Ovary (tissue), 9 donors: ENCODE data around the gene NCOA3. TPM values are rescaled to one million over a fixed set of nuclear protein-coding genes. Genes with fewer than 3 reads are reported as not detected.

Experiments
- DNase-seq, 5 donors: peaks; one replicate each; pipeline ENCODE4 v3.0.0-alpha.2; 2019 to 2020
- H3K27ac ChIP-seq, 2 donors: fragments of 200-600 bp; one replicate each; pipeline versions ENCODE4 v1.5.1 to v1.8.0; 2019 to 2022
- H3K27me3 ChIP-seq: fragments of 200-600 bp; one replicate; pipeline ENCODE4 v1.8.0; 2022
- H3K36me3 ChIP-seq: fragments of 200-600 bp; sonication (generic); one replicate; pipeline ENCODE4 v1.5.1; 2019
- H3K4me1 ChIP-seq: one replicate; pipeline ENCODE4 v1.8.1; 2013; ENCODE audit warnings: mild to moderate bottlenecking, moderate library complexity; ENCODE audit not compliant: insufficient read depth
- H3K4me3 ChIP-seq: fragments of 200-600 bp; sonication (generic); one replicate; pipeline ENCODE4 v1.5.1; 2017
- H3K9me3 ChIP-seq, 2 donors: fragments of 200-600 bp in 1 of 2; sonication (generic) in 1 of 2; one replicate each; pipeline versions ENCODE4 v1.5.1 to v1.8.1; 2013 to 2019; ENCODE audit warnings: mild to moderate bottlenecking in 1 of 2, moderate library complexity in 1 of 2
- CTCF ChIP-seq, 3 donors: fragments of 450-650 bp in 2 of 3; fragments of 200-600 bp in 1 of 3; IDR thresholded peaks; one replicate each; pipeline versions ENCODE4 v1.5.1 to v1.8.0; 2016 to 2022; ENCODE audit warnings: antibody characterized with exemption in 3 of 3, mild to moderate bottlenecking in 1 of 3
- EP300 ChIP-seq: sonication (generic); formaldehyde crosslinking; IDR thresholded peaks from one replicate; pipeline ENCODE4 v1.6.1; 2017; ENCODE audit warnings: antibody characterized with exemption
- POLR2A ChIP-seq: fragments of 450-650 bp; IDR thresholded peaks from one replicate; pipeline ENCODE4 v1.6.1; 2017; ENCODE audit warnings: antibody characterized with exemption, mild to moderate bottlenecking, moderate library complexity
- WGBS, 3 donors: extraction: QIAGEN DNeasy Blood & Tissue Kit in 1 of 3; methylation state at CpG; one replicate each; pipeline versions ENCODE4 v1.1.5 to v1.1.7; 2013 to 2017; 5-methylcytosine and 5-hydroxymethylcytosine counted together
- intact Hi-C, 4 donors: fragments of 100-400 bp; cut with DNase I; formaldehyde crosslinking; loops; one replicate each; pipeline versions ENCODE4 v1.11.0 to v1.15.1; 2022 to 2023
- polyA plus RNA-seq, 2 donors: library from polyadenylated mRNA; stranded (reverse); fragments of 200-250 nt in 1 of 2; fragments of 350-450 nt in 1 of 2; fragmentation: Illumina TruSeq in 1 of 2; extraction: RNeasy Lipid Tissue Mini Kit (QIAGEN cat#74804) in 1 of 2; gene quantifications; one replicate each; pipeline ENCODE4 v1.2.3, GENCODE V29; 2013 to 2014
- total RNA-seq, 7 donors: library from RNA; depleted of rRNA in 2 of 7; stranded (reverse); fragments of >200 nt in 2 of 7; fragmentation: NEBNext Ultra II Directional in 3 of 7; extraction: Animal tissue kit (Norgen Biotek cat#: 25700) in 3 of 7; gene quantifications; one replicate each; pipeline versions ENCODE4 v1.1.0 to v1.2.4, GENCODE V29; 2016 to 2023
- donor health status: DM: no; HTN: no; CAD: no; lungs with moderate emphysema.
- donor health status: DM: no; HTN: no; CAD: no.
- donor health status: Bipolar disorder and iron deficiency.
- donor health status: DM: yes; HTN: yes; CAD: no.
- donor health status: DM: no; HTN: no; CAD: no.
- donor health status: DM: yes; HTN: yes; CAD: no.

The NCOA3 gene
- total and polyA plus RNA-seq, 9 donors, result 8.2 to 32.4 (median 25.7) TPM

GRCh38 chr20:47546184-47547033 lies 44.7 kb downstream of the NCOA3 start:
- no peak for TF ChIP-seq POLR2A
- TF ChIP-seq CTCF (IDR thresholded peaks at IDR 0.05), result no peak
- TF ChIP-seq EP300, result no peak
- H3K9me3 ChIP-seq, result no peaks in the 10 kb centered on the region
- no peaks in the 10 kb centered on the region for H3K36me3 ChIP-seq
- no peak overlapping the region for H3K4me3 ChIP-seq
- WGBS, 3 donors, result 53 to 57% (median 55%) methylated on average over 13 of the region's 13 CpGs
- no peak overlapping the region for H3K27ac ChIP-seq
- no peaks in the 10 kb centered on the region for H3K27me3 ChIP-seq
- intact Hi-C loops, result no loop called here
- no peak for DNase-seq
- peaks cover 5% of the 10 kb centered on the region for H3K4me1 ChIP-seq

GRCh38 chr20:47547034-47547387 lies 45.3 kb downstream of the NCOA3 start:
- no peaks in the 10 kb centered on the region for H3K9me3 ChIP-seq
- H3K27ac ChIP-seq, result no peak overlapping the region
- WGBS, 3 donors, result 95 to 99% (median 96%) methylated on average over 5 of the region's 5 CpGs

GRCh38 chr20:47549671-47550070 lies 48.0 kb downstream of the NCOA3 start:
- no peak overlapping the region for H3K27ac ChIP-seq
- no peaks in the 10 kb centered on the region for H3K9me3 ChIP-seq
- peaks cover 2% of the 10 kb centered on the region for H3K4me1 ChIP-seq
- H3K36me3 ChIP-seq, result no peaks in the 10 kb centered on the region
- no peak overlapping the region for H3K4me3 ChIP-seq
- no peaks in the 10 kb centered on the region for H3K27me3 ChIP-seq
- TF ChIP-seq POLR2A, result no peak
- no peak for TF ChIP-seq EP300
- no peak for TF ChIP-seq CTCF (IDR thresholded peaks at IDR 0.05)
- no peak for DNase-seq
- 84 to 89% (median 85%) methylated on average over 3 of the region's 3 CpGs for WGBS, 3 donors
- intact Hi-C loops, result no loop called here

More at GRCh38 chr20:47547034-47547387, 45.3 kb downstream of the NCOA3 start:
- TF ChIP-seq CTCF (IDR thresholded peaks at IDR 0.05) (no peak), EP300 (no peak), POLR2A (no peak)
- no peaks in the 10 kb centered on the region for H3K27me3 ChIP-seq
- H3K4me3 ChIP-seq, result no peak overlapping the region
- H3K4me1 ChIP-seq, result peaks cover 5% of the 10 kb centered on the region
- no peaks in the 10 kb centered on the region for H3K36me3 ChIP-seq
- intact Hi-C loops, result no loop called here
- no peak for DNase-seq

GRCh38 chr20:47551222-47551621 lies 49.5 kb downstream of the NCOA3 start:
- H3K4me1 ChIP-seq, result no peaks in the 10 kb centered on the region
- H3K27ac ChIP-seq, result no peak overlapping the region
- intact Hi-C loops, result no loop called here
- 73 to 78% (median 73%) methylated on average over 5 of the region's 5 CpGs for WGBS, 3 donors
- H3K27me3 ChIP-seq, result no peaks in the 10 kb centered on the region
- H3K9me3 ChIP-seq, result no peaks in the 10 kb centered on the region
- DNase-seq, result no peak
- TF ChIP-seq POLR2A, result no peak
- H3K36me3 ChIP-seq, result no peaks in the 10 kb centered on the region
- no peak overlapping the region for H3K4me3 ChIP-seq

- intact Hi-C loops, result no loop called here
- H3K27ac ChIP-seq, result no peak overlapping the region
- no peaks in the 10 kb centered on the region for H3K36me3 ChIP-seq
- H3K4me3 ChIP-seq, result no peak overlapping the region
- DNase-seq, result no peak
- no peaks in the 10 kb centered on the region for H3K9me3 ChIP-seq
- no peaks in the 10 kb centered on the region for H3K27me3 ChIP-seq
- no peaks in the 10 kb centered on the region for H3K4me1 ChIP-seq
- TF ChIP-seq CTCF (IDR thresholded peaks at IDR 0.05) (no peak), POLR2A (no peak), EP300 (no peak)
Measured at GRCh38 chr20:47551841-47552240, 50.2 kb downstream of the NCOA3 start.
